Measurements from ENCODE around the gene ZFYVE9.

DNA sequence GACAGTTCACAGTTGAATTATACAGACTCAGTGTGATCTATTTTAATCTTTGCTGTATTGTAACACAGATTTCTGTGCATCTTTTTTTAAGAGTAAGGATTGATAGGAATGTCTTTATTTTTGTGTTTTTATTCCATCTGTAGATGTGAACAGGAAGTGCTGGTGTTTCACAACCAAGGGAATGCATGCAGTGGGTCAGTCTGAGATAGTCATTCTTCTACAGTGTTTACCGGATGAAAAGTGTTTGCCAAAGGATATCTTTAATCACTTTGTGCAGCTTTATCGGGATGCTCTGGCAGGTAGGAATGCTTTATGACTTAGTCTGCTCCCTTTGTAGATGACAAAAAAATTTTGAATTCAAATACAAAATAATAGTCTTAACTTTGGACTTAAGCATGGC is 139.6 kb downstream of the ZFYVE9 start:
- TF ChIP-seq POLR2A (IDR thresholded peaks at IDR 0.05): no peak
- TF ChIP-seq, protein P1, sequence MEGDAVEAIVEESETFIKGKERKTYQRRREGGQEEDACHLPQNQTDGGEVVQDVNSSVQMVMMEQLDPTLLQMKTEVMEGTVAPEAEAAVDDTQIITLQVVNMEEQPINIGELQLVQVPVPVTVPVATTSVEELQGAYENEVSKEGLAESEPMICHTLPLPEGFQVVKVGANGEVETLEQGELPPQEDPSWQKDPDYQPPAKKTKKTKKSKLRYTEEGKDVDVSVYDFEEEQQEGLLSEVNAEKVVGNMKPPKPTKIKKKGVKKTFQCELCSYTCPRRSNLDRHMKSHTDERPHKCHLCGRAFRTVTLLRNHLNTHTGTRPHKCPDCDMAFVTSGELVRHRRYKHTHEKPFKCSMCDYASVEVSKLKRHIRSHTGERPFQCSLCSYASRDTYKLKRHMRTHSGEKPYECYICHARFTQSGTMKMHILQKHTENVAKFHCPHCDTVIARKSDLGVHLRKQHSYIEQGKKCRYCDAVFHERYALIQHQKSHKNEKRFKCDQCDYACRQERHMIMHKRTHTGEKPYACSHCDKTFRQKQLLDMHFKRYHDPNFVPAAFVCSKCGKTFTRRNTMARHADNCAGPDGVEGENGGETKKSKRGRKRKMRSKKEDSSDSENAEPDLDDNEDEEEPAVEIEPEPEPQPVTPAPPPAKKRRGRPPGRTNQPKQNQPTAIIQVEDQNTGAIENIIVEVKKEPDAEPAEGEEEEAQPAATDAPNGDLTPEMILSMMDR (IDR thresholded peaks at IDR 0.05): no peak
